ENCODE results near the gene SHISA8.
"Not testable (repeated sequence)": the region's sequence is repeated elsewhere in the genome, so short reads cannot be mapped to it uniquely, and the experiment has no call there.

The SHISA8 gene

GRCh38 chr22:41915035-41915785, at the start of gene SHISA8:
Gene SHISA8, minus strand, starts transcription at chr22:41915074. Its CDS starts 407 bp downstream, at chr22:41914667.
- DNase-seq, result peak; percentile 71

GRCh38 chr22:41964112-41964491, 49.2 kb upstream of the SHISA8 start:
- DNase-seq, result no peak

- no peak for DNase-seq
Observed at GRCh38 chr22:41963453-41964111, 48.7 kb upstream of the SHISA8 start.

DNA sequence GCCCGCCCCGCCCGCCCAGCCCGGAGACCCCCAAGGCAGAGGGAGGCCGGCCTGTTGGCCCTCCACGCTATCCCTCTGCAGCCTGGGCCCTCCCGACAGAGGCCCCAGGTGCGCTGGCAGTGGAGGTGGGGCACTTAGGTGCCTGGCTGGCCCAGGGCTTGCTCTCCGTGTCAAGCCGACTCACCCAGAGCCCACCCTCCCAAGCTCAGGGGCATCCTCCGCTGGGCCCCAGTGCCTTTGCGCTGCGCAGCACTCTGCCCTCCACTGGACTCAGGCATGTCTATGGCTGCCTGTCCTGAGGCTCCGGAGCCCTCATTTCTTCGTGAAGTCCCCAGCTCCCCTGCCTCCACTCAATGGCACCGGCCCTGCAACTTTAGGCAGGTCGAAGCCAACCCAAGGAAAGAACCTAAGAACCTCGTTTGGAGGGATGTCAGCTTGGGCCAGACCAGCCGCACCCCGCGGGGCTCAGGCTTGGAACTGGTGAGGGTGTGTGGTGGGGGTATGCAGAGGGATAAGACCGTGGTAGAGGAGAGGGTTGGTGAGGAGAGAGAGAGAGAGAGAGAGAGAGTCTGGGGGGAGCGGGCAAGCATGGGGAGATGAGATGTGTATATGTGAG, 43.2 kb upstream of the SHISA8 start:
- no peak for DNase-seq

DNA sequence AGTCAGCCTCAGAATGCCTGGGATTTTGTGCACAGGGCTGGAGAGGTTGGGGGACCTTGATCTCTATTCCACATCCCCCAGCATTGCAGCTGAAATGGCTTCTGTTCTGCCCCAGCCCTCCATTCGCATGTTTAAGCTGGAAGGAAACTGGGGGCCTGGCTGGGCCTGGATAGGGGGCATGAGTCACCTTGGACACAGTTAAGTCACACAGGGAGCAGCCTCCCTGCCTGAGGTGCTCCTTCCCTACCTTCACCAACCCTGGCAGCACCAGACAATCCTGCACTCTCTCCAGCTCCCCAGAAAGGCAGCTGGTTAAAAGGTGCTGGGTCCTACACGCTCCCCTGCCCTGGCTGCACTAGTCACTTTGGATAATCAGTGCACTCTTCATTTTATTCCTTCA, 37.8 kb upstream of the SHISA8 start:
- DNase-seq, result no peak

DNA sequence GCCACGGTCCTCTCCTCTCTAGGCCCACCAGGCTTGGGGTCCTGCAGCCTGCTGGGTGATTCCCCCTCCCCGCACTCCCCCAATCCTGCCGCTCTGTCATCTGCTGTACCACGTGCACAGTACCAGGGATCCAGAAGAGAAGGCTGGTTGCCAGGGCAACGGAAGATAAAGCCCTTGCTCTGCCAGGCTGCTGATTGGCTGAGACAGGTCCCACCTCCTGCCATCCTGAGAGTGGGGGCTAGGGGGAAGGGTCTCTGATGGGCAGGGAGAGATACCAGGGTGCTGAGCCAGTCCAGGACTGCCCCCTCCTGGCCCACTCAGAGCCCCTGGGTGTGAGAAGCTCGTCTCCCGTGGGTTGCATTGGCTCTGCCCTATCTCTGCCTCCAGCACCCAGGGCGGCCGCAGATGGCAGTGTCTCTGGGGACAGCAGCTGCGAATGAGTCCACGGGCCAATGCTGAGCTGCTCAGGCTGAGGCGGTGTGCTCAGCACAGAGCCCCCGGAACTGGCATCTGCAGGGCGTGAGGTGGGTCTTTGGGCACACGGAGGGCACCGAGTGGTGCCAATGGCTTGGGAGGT, 37.1 kb upstream of the SHISA8 start, which contains the start of gene SMIM45:
SMIM45 (plus strand) TSS at position 253 of the 577 bp plus-strand sequence.
- DNase-seq, result no peak

DNA sequence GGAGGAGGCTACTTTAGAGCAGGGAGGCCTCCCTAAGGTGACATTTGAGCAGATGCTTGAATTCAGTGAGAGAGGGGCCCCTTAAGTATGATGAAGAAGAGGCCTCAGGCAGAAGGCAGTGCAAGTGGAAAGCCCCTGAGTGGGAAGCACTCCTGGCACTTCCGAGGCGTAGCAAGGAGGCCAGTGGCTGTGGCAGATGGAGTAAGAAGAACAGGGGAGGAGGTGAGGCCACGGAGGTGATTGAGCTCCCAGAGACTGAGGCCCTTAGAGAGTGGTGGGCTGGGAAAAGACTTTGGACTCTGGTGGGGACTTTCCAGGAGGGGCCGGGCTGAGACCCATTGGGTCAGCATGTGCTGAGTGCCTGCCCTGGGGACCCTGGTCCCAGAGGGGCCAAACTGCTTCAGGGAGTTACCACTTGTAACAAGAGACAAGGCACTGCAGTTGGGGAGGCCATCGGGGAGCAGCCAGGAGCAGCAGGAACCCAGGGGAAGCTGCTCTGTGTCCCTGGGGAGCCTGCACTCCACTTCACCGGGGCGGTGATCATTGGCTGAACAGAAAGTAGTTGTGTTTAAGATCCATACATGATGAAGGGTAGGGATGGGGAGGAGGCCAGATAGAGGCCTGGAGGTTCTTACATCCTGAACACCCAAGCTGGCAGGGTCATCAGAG, 34.6 kb upstream of the SHISA8 start:
- no peak for DNase-seq

- not testable (repeated sequence) for DNase-seq
Observed at GRCh38 chr22:41948928-41949296, 34.0 kb upstream of the SHISA8 start.

- DNase-seq, result no peak
Observed at GRCh38 chr22:41948142-41948541, 33.3 kb upstream of the SHISA8 start.

GRCh38 chr22:41947424-41948080, 32.7 kb upstream of the SHISA8 start:
- no peak for DNase-seq

DNA sequence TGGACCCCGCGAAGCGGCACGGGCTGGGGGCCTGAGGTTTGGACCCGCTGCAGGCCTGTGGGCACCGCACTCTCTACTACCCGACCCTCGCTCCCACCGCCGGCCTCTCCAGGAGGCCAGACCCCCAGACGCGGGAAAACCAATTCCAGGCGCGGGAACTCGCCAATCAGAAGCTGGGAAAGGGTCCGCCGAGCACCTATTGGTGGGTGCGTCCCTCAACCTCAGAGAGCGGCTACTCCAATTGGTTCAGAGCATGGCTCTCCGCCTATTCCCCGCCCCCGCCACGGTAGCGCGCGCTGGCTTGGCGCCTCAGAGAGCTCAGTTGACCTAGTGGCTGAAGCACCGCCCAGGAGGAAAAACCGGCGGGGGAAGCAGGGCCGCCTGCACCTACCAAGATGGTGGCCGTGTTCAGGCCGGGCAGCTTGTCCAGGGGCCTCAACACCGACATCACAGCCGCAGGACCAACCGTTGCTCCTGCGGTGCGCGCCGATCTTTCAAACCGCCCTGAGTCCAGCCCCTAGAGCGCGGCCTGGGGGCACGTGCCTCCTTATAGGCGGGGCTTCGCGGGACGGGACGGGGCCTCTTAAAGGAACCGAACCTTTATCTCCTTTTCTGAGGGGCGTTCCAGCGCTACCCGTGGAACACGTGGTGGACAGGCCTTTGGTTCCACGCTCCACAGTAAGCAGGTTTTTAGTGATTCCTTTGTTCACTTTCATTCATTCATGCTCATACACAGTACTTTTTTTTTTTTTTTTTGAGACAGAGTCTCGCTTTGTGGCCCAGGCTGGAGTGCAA, 32.0 kb upstream of the SHISA8 start, which contains the start of gene CENPM:
CENPM (minus strand) TSS at position 524 of the 795 bp plus-strand sequence; CDS start at position 448, 76 bp downstream.
- DNase-seq, result peak; percentile 96

DNA sequence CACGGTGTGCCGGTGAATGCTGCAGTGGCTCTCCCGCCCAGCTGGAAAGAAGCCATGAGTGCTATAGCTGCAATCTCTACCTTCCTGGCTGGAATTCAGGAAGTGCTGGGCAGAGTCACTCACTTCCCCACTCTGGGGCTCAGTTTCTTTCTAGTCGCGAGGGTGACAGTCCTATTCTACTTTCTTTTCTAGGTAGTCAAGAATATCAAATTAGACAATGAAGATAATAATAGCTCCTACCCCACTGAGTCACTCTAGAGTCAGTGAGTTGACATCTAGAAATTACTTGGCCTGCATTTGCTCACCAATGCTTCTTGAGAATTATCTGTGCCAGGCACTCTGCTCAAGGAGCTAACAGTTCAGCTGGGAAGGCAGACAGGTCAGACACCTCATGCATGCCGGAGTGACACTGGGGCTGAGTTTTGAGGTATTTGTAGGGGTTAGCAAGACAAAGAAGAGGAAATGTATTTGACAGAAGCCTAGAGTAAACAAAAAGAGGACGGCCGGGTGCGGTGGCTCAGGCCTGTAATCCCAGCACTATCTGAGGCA, 28.9 kb upstream of the SHISA8 start:
- DNase-seq, result no peak

DNA sequence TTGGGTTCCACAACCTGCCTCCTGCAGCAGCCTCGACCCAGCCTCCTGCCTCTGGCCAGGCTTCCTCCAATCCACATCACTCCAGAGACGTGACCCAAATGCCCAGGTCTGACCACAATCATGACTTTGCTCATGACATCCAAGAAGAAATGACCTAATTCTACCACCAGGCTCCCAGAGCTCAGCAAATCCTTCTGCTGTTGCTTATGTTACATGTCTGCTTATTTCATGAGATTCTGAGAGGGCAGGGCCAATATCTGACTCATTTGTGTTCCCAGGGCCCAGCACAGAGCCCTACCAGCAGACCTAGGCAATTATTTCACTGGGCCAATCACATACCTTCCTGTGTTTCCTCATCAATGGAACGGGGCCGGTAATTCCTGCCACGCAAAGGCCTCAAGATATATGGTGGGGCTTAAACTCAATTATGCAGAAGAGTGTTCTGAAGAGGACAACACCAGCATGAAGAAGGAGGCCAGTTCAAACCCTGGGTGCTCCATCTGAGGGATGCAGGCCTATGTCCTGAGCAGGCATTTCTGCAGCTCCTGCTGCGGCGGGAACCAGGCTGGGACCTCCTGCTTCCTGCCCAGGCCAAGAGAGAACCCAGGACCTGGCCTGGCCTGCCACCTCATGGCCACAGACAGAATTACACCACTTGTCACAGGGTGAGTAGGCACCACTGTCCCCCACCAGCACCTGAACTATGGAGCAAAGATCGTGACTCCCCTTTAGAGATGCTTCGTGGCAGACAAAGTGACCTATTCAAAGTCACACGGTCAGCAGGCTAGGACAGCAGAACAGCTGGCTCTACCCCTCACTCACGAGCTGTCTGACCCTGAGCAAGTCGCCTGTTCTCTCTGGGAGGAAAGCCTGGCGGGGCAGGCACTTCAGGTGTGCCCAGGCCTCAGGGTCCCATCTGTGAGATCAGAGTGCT, 26.2 kb upstream of the SHISA8 start:
- DNase-seq, result peak; percentile 87

GRCh38 chr22:41939981-41940831, 25.3 kb upstream of the SHISA8 start:
- DNase-seq, result peak; percentile 87

- no peak for DNase-seq
Observed at GRCh38 chr22:41936894-41937169, 22.0 kb upstream of the SHISA8 start.

GRCh38 chr22:41935509-41935908, 20.6 kb upstream of the SHISA8 start:
- no peak for DNase-seq

- no peak for DNase-seq
Observed at GRCh38 chr22:41935015-41935351, 20.1 kb upstream of the SHISA8 start.

DNA sequence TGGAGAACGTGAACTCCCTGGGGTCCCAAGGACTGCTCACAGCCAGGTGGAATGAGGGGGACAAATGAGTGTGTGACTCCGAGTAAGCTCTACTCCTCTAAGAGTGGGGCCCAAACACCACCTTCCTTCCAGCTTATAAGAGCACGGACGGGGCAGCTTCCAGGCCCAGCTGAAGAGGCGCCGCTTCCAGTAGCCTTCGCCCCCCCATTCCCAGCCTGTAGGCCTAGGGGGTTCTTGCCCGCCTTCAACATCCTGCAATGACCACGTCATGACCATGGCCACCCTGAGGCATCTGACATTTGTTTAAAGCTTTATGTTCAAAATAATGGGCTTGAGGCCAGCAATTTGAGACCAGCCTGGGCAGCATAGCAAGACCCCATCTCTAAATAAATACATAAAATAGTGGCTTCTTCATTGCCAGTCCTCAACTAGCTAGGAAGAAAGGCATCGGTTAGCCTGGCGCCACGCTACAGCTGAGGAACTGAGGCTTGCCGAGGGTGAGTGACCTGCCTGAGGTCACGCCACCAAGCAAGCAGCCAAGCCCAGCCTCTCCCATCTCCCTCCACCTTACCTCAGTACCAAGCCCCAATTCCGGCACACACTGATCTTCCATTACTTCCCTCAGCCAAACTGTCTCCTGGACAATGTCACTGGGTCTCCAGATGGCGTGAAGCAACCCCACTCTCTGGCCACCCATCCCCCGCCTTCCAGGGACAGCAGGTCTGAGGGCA, 19.6 kb upstream of the SHISA8 start:
- no peak for DNase-seq
